ENCODE data around the gene TDRD7.
"Not testable (repeated sequence)": the region's sequence is repeated elsewhere in the genome, so short reads cannot be mapped to it uniquely, and the experiment has no call there.

The TDRD7 gene

DNA sequence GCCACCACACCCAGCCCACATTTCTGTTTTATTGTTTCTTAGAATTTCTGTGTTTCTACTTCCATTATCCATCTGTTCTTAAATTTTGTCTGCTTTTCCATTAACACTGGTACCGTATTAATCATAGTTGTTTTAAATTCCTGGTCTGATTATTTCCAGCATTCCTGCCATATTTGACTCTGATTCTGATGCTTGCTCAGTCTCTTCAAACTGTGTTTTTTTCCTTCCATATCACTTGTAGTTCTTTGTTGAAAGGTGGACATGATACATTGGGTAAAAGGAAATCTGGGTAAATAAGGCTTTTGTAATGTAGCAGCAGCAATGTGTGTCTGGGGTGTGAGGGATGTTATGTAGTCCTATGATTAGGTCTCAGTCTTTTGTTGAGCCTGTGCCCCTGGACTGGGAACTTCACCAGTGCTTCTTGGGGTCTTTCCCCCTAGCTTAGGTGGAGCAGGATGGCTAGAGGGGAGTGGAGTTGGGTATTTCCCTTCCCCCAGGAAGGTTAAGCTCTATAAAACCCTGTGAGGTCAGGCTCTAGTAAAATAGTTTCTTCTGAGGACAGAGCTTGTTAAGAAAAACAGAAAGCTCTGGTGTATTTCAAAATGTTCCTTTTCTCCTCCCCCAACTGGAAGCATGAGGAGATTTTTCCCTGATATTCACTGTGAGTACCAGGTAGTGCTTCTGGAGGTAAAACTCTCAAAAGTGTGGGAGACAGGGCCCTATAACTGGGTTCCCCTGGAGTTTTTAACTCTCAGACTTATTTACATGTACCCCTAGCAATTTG is 79.5 kb downstream of the TDRD7 start:
- Histone ChIP-seq H3K27ac (ENCODE audit: low read depth, low read length) (no peak overlapping the region), H3K23ac (ENCODE audit: low read length) (no peak overlapping the region), H2BK12ac (ENCODE audit: low read length) (no peak overlapping the region), H4K91ac (ENCODE audit: low read depth, low read length) (no peak overlapping the region), H2BK5ac (ENCODE audit: low read depth, low read length, poor library complexity) (no peak overlapping the region), H3K4ac (ENCODE audit: low read depth, low read length) (no peak overlapping the region), H3K9ac (ENCODE audit: low read length) (no peak overlapping the region), H2AFZ (ENCODE audit: insufficient read depth, low read length, poor library complexity) (no peak overlapping the region), H3K4me3 (ENCODE audit: low read depth, low read length) (no peak overlapping the region), H3K9me3 (ENCODE audit: insufficient read depth, low read depth, low read length) (peaks cover 2% of the 10 kb centered on the region), H2BK120ac (ENCODE audit: insufficient read depth, low read length, poor library complexity) (no peak overlapping the region), H3K4me1 (ENCODE audit: control insufficient read depth in 1 of 2, insufficient read depth in 2 of 2, low read length in 2 of 2) (peaks cover 0 to 1% of the 10 kb centered on the region in 2 experiments), H3K18ac (ENCODE audit: low read length) (no peak overlapping the region), H3K36me3 (ENCODE audit: control insufficient read depth in 1 of 2, insufficient read depth in 2 of 2, low read length in 2 of 2) (no peaks in the 10 kb centered on the region), H2AK5ac (ENCODE audit: low read length) (no peak overlapping the region), H3K14ac (ENCODE audit: low read length) (no peak overlapping the region), H3K27me3 (ENCODE audit: insufficient read depth, low read length) (no peaks in the 10 kb centered on the region), H3K4me2 (ENCODE audit: low read length) (no peak overlapping the region), H3K79me1 (ENCODE audit: low read length) (no peaks in the 10 kb centered on the region), H4K12ac (ENCODE audit: low read depth, low read length) (no peak overlapping the region), H3K79me2 (ENCODE audit: control insufficient read depth, insufficient read depth, low read length, poor library complexity) (no peaks in the 10 kb centered on the region), H4K8ac (ENCODE audit: low read depth, low read length) (no peak overlapping the region)
- WGBS (ENCODE audit: extremely low coverage, insufficient coverage, insufficient read length) = no CpG with 5 or more reads among the region's 1 CpG
- no peak for DNase-seq

DNA sequence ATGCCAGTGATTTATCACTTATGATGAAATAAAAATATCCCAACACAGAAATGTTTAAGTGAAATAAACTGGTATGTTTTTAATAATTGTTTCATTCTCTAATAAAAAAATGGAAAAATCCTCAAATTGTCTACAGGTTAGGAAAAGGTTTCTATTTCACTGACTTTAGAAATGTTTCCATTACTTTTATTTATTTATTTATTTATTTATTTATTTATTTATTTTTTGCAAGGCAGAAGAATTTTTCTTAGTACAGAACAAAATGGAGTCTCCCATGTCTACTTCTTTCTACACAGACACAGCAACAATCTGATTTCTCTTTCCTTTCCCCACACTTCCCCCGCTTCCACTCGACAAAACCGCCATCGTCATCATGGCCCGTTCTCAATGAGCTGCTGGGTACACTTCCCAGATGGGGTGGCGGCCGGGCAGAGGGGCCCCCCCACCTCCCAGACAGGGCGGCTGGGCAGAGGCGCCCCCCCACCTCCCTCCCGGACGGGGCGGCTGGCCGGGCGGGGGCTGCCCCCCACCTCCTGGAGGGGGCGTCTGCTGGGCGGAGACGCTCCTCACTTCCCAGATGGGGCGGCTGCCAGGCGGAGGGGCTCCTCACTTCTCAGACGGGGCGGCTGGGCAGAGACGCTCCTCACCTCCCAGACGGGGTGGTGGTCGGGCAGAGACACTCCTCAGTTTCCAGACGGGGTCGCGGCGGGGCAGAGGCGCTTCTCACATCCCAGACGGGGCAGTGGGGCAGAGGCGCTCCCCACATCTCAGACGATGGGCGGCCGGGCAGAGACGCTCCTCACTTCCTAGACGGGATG is 85.9 kb downstream of the TDRD7 start:
- H3K23ac ChIP-seq (ENCODE audit: low read length); H3K4ac ChIP-seq (ENCODE audit: low read depth, low read length); H3K27ac ChIP-seq (ENCODE audit: low read depth, low read length); H3K9me3 ChIP-seq (ENCODE audit: insufficient read depth, low read depth, low read length); H2AFZ ChIP-seq (ENCODE audit: insufficient read depth, low read length, poor library complexity); H2AK5ac ChIP-seq (ENCODE audit: low read length); DNase-seq; H2BK12ac ChIP-seq (ENCODE audit: low read length); H3K4me3 ChIP-seq (ENCODE audit: low read depth, low read length); H2BK120ac ChIP-seq (ENCODE audit: insufficient read depth, low read length, poor library complexity); H3K79me1 ChIP-seq (ENCODE audit: low read length); H4K12ac ChIP-seq (ENCODE audit: low read depth, low read length); H3K4me2 ChIP-seq (ENCODE audit: low read length); H3K79me2 ChIP-seq (ENCODE audit: control insufficient read depth, insufficient read depth, low read length, poor library complexity); H4K8ac ChIP-seq (ENCODE audit: low read depth, low read length); H3K36me3 ChIP-seq (ENCODE audit: control insufficient read depth in 1 of 2, insufficient read depth in 2 of 2, low read length in 2 of 2); H2BK5ac ChIP-seq (ENCODE audit: low read depth, low read length, poor library complexity); H3K4me1 ChIP-seq (ENCODE audit: control insufficient read depth in 1 of 2, insufficient read depth in 2 of 2, low read length in 2 of 2); H3K18ac ChIP-seq (ENCODE audit: low read length); H3K14ac ChIP-seq (ENCODE audit: low read length); H4K91ac ChIP-seq (ENCODE audit: low read depth, low read length); H3K9ac ChIP-seq (ENCODE audit: low read length): not testable (repeated sequence)
- peaks cover 13% of the 10 kb centered on the region for H3K27me3 ChIP-seq (ENCODE audit: insufficient read depth, low read length)
- no CpG with 5 or more reads among the region's 36 CpGs for WGBS (ENCODE audit: extremely low coverage, insufficient coverage, insufficient read length)

DNA sequence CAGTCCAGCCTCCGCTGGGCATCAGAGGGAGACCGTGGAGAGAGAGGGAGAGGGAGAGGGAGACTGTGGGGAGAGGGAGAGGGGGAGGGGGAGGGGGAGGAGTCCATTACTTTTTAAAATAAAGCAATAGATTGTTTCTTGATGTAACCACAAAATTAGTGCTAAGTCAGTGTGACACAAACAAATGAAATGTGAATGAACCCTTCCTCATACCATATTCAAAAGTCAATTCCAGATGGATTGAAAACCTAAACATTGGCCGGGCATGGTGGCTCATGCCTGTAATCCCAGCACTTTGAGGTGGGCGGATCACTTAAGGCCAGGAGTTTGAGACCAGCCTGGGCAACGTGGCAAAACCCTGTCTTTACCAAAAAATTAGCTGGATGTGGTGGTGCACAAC is 87.0 kb downstream of the TDRD7 start:
- peaks cover 22% of the 10 kb centered on the region for H3K27me3 ChIP-seq (ENCODE audit: insufficient read depth, low read length)
- not testable (repeated sequence) for H3K4me3 ChIP-seq (ENCODE audit: low read depth, low read length); H2BK5ac ChIP-seq (ENCODE audit: low read depth, low read length, poor library complexity); H3K4me2 ChIP-seq (ENCODE audit: low read length); H3K18ac ChIP-seq (ENCODE audit: low read length); H2AK5ac ChIP-seq (ENCODE audit: low read length); H3K79me1 ChIP-seq (ENCODE audit: low read length); H3K23ac ChIP-seq (ENCODE audit: low read length); H3K9me3 ChIP-seq (ENCODE audit: insufficient read depth, low read depth, low read length); DNase-seq; H3K9ac ChIP-seq (ENCODE audit: low read length); H3K4ac ChIP-seq (ENCODE audit: low read depth, low read length); H3K4me1 ChIP-seq (ENCODE audit: control insufficient read depth in 1 of 2, insufficient read depth in 2 of 2, low read length in 2 of 2); H3K14ac ChIP-seq (ENCODE audit: low read length); H4K8ac ChIP-seq (ENCODE audit: low read depth, low read length); H3K27ac ChIP-seq (ENCODE audit: low read depth, low read length); H4K91ac ChIP-seq (ENCODE audit: low read depth, low read length); H3K79me2 ChIP-seq (ENCODE audit: control insufficient read depth, insufficient read depth, low read length, poor library complexity); H2BK12ac ChIP-seq (ENCODE audit: low read length); H4K12ac ChIP-seq (ENCODE audit: low read depth, low read length); H2BK120ac ChIP-seq (ENCODE audit: insufficient read depth, low read length, poor library complexity); H3K36me3 ChIP-seq (ENCODE audit: control insufficient read depth in 1 of 2, insufficient read depth in 2 of 2, low read length in 2 of 2); H2AFZ ChIP-seq (ENCODE audit: insufficient read depth, low read length, poor library complexity)
- no CpG with 5 or more reads among the region's 5 CpGs for WGBS (ENCODE audit: extremely low coverage, insufficient coverage, insufficient read length)

DNA sequence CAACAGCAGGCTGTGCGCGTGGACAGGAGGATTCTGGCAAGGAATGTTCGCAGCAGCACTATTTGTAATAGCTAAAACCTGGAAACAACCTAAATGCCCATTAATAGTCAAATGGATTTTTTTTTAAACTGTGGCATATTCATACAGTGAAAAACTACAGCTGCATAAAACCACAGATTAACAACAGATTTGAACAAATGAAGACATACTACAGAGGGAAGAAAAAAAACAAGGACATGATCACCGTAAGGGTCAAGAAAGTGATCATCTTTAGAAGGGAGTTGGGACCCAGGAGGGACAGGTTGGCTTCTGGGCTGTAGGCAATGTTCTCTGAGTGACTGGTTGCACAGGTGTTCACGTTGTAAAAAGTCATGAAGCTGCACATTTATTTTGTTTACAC is 88.4 kb downstream of the TDRD7 start:
- DNase-seq = no peak
- H3K23ac ChIP-seq (ENCODE audit: low read length) = no peak overlapping the region
- no peak overlapping the region for H4K8ac ChIP-seq (ENCODE audit: low read depth, low read length)
- peaks cover 31% of the 10 kb centered on the region for H3K27me3 ChIP-seq (ENCODE audit: insufficient read depth, low read length)
- H4K91ac ChIP-seq (ENCODE audit: low read depth, low read length) = no peak overlapping the region
- no peak overlapping the region for H4K12ac ChIP-seq (ENCODE audit: low read depth, low read length)
- no peak overlapping the region for H3K14ac ChIP-seq (ENCODE audit: low read length)
- H3K79me2 ChIP-seq (ENCODE audit: control insufficient read depth, insufficient read depth, low read length, poor library complexity) = no peaks in the 10 kb centered on the region
- H3K27ac ChIP-seq (ENCODE audit: low read depth, low read length) = no peak overlapping the region
- H3K4ac ChIP-seq (ENCODE audit: low read depth, low read length) = no peak overlapping the region
- H3K4me3 ChIP-seq (ENCODE audit: low read depth, low read length) = no peak overlapping the region
- H2BK5ac ChIP-seq (ENCODE audit: low read depth, low read length, poor library complexity) = no peak overlapping the region
- no peak overlapping the region for H3K18ac ChIP-seq (ENCODE audit: low read length)
- H3K36me3 ChIP-seq (ENCODE audit: control insufficient read depth in 1 of 2, insufficient read depth in 2 of 2, low read length in 2 of 2) = no peaks in the 10 kb centered on the region
- no peak overlapping the region for H3K9ac ChIP-seq (ENCODE audit: low read length)
- no peak overlapping the region for H2AFZ ChIP-seq (ENCODE audit: insufficient read depth, low read length, poor library complexity)
- no peaks in the 10 kb centered on the region for H3K79me1 ChIP-seq (ENCODE audit: low read length)
- H2AK5ac ChIP-seq (ENCODE audit: low read length) = no peak overlapping the region
- peaks cover 7% of the 10 kb centered on the region for H3K9me3 ChIP-seq (ENCODE audit: insufficient read depth, low read depth, low read length)
- no peak overlapping the region for H3K4me2 ChIP-seq (ENCODE audit: low read length)
- H3K4me1 ChIP-seq (ENCODE audit: control insufficient read depth in 1 of 2, insufficient read depth in 2 of 2, low read length in 2 of 2) = peaks cover 0 to 9% of the 10 kb centered on the region in 2 experiments
- no peak overlapping the region for H2BK12ac ChIP-seq (ENCODE audit: low read length)
- H2BK120ac ChIP-seq (ENCODE audit: insufficient read depth, low read length, poor library complexity) = no peak overlapping the region
- WGBS (ENCODE audit: extremely low coverage, insufficient coverage, insufficient read length) = no CpG with 5 or more reads among the region's 5 CpGs

Measured in trophoblast cell (in vitro differentiated cells and primary cell).